ENCODE results near the gene TMEM184B.

GRCh38 chr22:38259370-38259769 lies 13.4 kb downstream of the TMEM184B start:
- no peak for TF ChIP-seq POLR2A (IDR thresholded peaks at IDR 0.05)
- TF ChIP-seq CTCF (IDR thresholded peaks at IDR 0.05) = no peak
